Measurements from ENCODE around the gene DOCK4. TPM values are rescaled to one million over a fixed set of nuclear protein-coding genes. Genes with fewer than 3 reads are reported as not detected.

DOCK4 gene
- total RNA-seq, 1 donor from 2014 or later: 0.73 TPM

GRCh38 chr7:112171673-112172072 is 34.5 kb downstream of the DOCK4 start:
- Mint-ChIP-seq H3K9me3 (no peaks in the 10 kb centered on the region), H3K27me3 (peaks cover 14% of the 10 kb centered on the region), H3K4me3 (no peak overlapping the region), H3K27ac (no peak overlapping the region), H3K36me3 (ENCODE audit: low read depth) (no peaks in the 10 kb centered on the region), H3K4me1 (no peaks in the 10 kb centered on the region)
- intact Hi-C loops (cut with micrococcal nuclease): loop anchor here (10.0 kb wide), 1 partner anchor 63 kb away; no protein-coding TSS in a partner anchor
- ATAC-seq (ENCODE audit: low read depth) (no peak), DNase-seq (no peak)
- ChIA-PET POLR2A (no interaction called here), CTCF (no interaction called here)
- TF ChIP-seq CTCF (IDR thresholded peaks at IDR 0.05): no peak

DNA sequence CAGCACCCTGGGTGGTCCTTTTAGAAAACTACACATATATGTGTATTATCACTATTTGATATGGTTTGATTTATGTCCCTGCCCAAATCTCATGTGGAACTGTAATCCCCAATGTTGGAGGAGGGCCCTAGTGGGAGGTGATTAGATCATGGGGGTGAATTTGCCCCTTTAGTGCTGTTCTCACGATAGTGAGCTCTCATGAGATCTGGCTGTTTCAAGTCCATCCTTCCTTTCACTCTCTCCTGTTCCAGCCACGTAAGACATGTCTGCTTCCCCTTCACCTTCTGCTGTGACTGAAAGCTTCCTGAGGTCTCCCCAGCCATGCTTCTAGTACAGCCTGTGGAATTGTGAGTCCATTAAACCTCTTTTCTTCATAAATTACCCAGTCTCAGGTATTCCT is 37.3 kb downstream of the DOCK4 start:
- no peak for TF ChIP-seq CTCF (IDR thresholded peaks at IDR 0.05)
- Mint-ChIP-seq H3K9me3 (no peaks in the 10 kb centered on the region), H3K27ac (no peak overlapping the region), H3K36me3 (ENCODE audit: low read depth) (no peaks in the 10 kb centered on the region), H3K4me1 (no peaks in the 10 kb centered on the region), H3K4me3 (no peak overlapping the region), H3K27me3 (peaks cover 9% of the 10 kb centered on the region)
- intact Hi-C loops (cut with micrococcal nuclease): no loop called here
- CTCF ChIA-PET: no interaction called here
- POLR2A ChIA-PET: no interaction called here
- DNase-seq (no peak), ATAC-seq (ENCODE audit: low read depth) (no peak)

DNA sequence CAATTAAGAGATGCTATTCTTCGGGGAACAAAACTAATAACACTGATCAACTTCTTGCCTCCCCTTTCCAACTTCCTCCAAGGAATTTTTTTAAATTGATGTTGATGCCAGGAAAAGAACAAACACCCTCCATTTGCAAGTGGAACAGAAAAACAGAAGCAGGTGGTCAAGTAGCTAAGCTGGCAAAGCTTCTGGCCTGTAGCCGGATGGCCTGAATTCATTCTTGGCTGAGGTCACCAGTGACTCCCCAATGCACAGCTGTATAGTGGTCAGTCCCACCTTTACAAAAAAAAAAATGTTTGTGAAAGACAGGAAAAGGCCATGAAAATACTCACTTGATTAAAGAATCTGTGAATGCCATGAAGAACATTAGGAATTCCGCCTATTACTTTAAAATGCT is 39.1 kb downstream of the DOCK4 start:
- no peaks in the 10 kb centered on the region for H3K4me1 Mint-ChIP-seq
- POLR2A ChIA-PET: no interaction called here
- peaks cover 9% of the 10 kb centered on the region for H3K27me3 Mint-ChIP-seq
- CTCF ChIA-PET: no interaction called here
- intact Hi-C loops (cut with micrococcal nuclease): no loop called here
- no peak overlapping the region for H3K4me3 Mint-ChIP-seq
- no peaks in the 10 kb centered on the region for H3K9me3 Mint-ChIP-seq
- no peak for TF ChIP-seq CTCF (IDR thresholded peaks at IDR 0.05)
- ATAC-seq (ENCODE audit: low read depth) (no peak), DNase-seq (no peak)
- no peaks in the 10 kb centered on the region for H3K36me3 Mint-ChIP-seq (ENCODE audit: low read depth)
- no peak overlapping the region for H3K27ac Mint-ChIP-seq

DNA sequence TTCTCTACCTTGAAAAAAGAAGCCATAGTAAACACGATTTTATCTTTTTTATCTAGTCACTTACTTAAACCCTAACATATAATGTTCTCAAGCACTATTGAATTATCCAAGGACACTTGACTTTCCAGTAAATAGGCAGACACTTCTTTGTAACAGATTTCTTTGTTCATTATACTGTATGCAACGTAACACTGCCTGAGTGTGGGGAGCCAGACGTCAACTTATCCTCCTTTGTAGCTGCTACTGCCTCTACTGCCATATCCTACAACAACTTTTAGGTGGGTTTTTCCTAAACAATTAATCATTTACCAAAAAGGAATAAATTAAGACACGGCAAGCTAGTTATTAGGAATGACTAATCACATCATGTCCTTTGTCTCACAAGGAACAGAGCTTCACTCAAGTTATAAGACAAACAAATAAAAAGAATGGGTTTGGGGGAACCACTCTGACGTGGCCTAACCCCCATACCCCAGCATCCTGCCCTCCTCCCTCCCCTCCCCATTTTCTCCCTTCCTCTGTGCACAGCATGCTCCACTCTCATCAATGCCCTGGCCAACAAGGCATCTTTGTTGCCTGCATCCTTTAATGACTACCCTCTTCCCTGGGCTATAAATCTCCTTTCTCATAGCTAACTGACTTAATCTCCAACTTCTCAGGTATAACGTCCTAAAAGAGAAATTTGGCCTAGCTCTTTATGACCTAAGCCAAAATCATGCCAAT is 43.3 kb downstream of the DOCK4 start:
- no peaks in the 10 kb centered on the region for H3K36me3 Mint-ChIP-seq (ENCODE audit: low read depth)
- DNase-seq (no peak), ATAC-seq (ENCODE audit: low read depth) (no peak)
- TF ChIP-seq CTCF (IDR thresholded peaks at IDR 0.05): no peak
- peaks cover 4% of the 10 kb centered on the region for H3K4me1 Mint-ChIP-seq
- peaks cover 2% of the 10 kb centered on the region for H3K27me3 Mint-ChIP-seq
- POLR2A ChIA-PET: no interaction called here
- no peak overlapping the region for H3K27ac Mint-ChIP-seq
- no peaks in the 10 kb centered on the region for H3K9me3 Mint-ChIP-seq
- intact Hi-C loops (cut with micrococcal nuclease): no loop called here
- H3K4me3 Mint-ChIP-seq: no peak overlapping the region
- CTCF ChIA-PET: no interaction called here

GRCh38 chr7:112162142-112162766 is 43.9 kb downstream of the DOCK4 start:
- POLR2A ChIA-PET: no interaction called here
- CTCF ChIA-PET: no interaction called here
- Mint-ChIP-seq H3K4me1 (peaks cover 4% of the 10 kb centered on the region), H3K9me3 (no peaks in the 10 kb centered on the region), H3K36me3 (ENCODE audit: low read depth) (no peaks in the 10 kb centered on the region), H3K27ac (no peak overlapping the region), H3K27me3 (peaks cover 2% of the 10 kb centered on the region), H3K4me3 (no peak overlapping the region)
- intact Hi-C loops (cut with micrococcal nuclease): no loop called here
- no peak for TF ChIP-seq CTCF (IDR thresholded peaks at IDR 0.05)
- no peak for ATAC-seq (ENCODE audit: low read depth)
- DNase-seq: no peak
